ENCODE measurements around the gene WAPL.
A peak's percentile ranks its signal among the peaks of the same experiment; 100 is the strongest.
"Not testable (repeated sequence)": the region's sequence is repeated elsewhere in the genome, so short reads cannot be mapped to it uniquely, and the experiment has no call there.

Gene WAPL

DNA sequence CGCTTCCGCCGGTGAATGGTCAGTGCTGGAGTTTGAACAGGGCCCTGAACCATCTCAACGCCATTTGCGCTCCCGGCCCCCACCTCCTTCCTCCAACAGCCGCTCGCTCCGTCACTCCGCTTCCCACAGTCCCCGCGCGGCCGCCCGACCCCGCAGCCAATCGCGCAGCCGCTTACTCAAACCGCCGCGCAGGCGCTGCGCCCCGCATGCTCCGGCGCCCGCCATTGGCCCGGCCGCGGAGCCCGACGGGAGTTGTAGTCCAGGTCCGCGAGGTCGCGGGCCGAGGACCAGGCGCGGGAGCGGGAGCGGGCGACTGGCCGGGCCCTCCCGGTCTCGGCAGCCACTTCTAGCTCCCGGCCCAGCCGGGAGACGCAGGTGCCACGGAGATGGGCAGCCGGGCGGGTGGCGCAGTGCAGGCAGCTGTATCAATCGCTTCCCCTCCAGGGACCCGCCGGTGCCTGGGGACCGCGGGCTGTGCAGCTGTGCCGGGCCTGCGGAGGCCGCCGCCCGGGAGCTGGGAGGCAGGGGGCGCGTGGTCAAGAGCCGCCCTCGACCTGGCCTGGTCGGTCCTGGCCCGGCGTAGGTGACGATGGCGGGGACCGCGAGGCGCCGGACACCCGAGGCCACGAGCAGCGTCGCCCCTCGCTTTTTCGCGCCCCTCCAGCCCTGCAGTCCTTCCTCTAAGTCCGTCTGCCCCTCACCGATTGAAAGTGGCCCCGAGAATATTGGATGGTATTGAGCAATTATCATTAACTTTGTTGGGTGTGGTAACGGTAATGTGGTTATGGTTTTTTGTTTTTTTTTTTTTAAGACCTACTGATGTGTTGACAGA is at the start of gene WAPL:
Gene WAPL, minus strand, starts transcription at position 115 of the 832 bp plus-strand sequence. CDS start 3,723 bp downstream, outside the sequence.
- peak; percentile 81 for DNase-seq

DNA sequence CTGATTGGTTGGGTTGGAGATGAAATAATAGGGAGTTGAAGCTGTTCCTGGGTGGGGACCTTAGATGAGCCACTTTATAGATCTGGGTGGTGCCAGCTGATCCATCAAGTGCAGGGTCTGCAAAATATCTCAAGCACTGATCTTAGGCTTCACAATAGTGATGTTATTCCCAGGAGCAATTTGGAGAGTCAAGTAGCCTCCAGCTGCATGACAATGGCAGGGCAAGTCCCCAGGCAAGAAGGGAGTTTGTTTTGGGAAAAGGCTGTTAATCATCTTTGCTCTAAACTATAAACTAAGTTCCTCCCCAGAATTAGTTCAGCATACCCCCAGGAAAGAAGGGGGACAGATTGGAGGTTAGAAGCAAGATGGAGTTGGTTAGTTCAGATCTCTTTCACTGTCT is 47.7 kb upstream of the WAPL start:
- DNase-seq = no peak

DNA sequence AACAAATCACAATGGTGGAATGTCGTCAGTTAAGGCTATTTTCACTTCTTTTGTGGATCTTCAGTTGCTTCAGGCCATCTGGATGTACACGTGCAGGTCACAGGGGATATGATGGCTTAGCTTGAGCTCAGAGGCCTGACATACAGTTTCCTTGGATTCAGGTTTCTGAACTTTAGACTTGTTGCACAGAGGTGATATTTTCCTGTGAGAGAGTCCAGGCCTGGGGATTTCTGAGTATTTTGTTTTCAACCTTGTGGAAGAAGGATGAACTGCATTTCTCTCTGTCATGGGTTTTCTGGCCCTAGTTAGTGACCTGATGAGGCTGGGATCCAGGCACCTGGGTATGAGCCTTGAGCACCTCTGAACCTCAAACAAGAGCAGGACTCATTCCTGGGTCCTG is 44.9 kb upstream of the WAPL start:
- not testable (repeated sequence) for DNase-seq

DNA sequence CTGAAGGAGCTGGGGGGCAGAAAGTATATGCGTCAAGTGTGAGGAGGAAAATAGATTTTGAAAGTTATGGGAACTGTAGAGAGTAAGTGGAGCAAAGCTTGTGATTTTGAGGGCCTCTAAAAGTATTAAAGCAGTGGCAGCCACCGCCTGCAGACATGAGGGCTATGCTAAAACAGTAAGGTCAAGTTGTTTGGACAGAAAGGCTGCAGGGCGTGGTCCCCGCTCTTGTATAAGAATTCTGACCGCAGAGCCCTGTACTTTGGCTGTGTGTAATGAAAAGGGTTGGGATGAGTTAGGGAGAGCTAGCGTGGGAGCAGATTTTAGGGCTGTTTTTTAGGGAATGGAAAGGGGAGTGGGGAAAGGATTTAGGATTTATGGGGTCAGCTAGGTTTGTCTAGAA is 41.7 kb upstream of the WAPL start:
- DNase-seq = not testable (repeated sequence)

GRCh38 chr10:86558695-86559094 is 37.1 kb upstream of the WAPL start:
- DNase-seq = not testable (repeated sequence)

GRCh38 chr10:86556933-86557649 is 35.5 kb upstream of the WAPL start:
- no peak for DNase-seq

DNA sequence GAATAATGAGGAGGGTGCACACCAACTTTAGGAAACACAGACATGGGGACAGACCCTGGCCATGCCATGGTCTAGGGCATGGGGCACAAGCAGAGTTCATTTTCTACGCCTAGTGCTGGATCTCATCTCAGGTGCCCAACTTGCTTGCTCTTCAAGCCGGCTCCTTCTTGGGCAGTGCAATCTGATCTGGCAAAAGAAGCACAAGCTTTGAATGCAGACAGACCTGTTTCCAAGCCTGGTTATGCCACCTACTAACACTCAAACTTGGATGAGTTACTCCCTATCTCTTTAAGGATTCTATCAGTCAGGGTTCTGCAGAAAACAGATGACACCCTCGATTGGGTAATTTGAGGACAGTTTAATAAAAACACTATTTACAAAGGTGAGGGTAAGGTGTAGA is 34.9 kb upstream of the WAPL start:
- DNase-seq = no peak

DNA sequence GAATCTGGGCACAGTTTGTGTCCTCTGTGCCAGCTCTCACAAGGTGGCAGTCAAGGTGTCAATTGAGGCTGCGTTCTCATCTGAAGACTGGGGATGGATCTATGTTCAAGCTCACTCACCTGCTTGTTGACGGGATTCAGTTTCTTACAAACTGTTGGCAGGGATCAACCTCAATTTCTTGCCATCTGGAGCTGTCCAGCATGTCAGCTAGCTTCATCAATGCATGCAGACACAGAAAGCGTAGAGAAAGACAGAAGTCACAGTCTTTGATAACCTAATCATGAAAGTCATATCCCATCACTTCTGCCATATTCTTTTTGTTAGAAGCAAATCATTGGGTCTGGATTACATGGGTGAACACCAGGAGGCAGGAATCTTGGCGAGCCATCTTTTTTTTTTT is 32.0 kb upstream of the WAPL start:
- no peak for DNase-seq

DNA sequence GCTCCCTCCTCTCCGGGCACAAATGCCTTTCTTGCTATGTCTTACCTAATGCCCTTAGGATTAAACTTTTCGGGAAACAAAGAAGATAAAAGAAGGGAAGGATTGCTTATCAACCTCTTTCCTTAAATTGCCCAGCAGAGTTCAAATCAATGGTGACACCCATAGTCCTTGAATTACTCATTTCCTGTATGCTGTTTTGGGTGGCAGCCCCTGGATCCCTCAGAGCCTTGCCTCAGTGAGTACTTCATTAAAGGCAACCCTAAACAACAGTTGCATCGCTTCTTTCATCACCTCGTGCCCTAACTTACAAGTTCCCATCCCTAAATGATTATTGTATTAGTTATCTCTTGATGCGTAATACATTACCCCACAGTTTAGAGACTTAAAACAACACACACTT is 31.6 kb upstream of the WAPL start:
- DNase-seq = no peak

GRCh38 chr10:86547296-86547695 is 25.7 kb upstream of the WAPL start:
- DNase-seq = no peak

GRCh38 chr10:86545101-86545500 is 23.5 kb upstream of the WAPL start:
- DNase-seq = no peak

DNA sequence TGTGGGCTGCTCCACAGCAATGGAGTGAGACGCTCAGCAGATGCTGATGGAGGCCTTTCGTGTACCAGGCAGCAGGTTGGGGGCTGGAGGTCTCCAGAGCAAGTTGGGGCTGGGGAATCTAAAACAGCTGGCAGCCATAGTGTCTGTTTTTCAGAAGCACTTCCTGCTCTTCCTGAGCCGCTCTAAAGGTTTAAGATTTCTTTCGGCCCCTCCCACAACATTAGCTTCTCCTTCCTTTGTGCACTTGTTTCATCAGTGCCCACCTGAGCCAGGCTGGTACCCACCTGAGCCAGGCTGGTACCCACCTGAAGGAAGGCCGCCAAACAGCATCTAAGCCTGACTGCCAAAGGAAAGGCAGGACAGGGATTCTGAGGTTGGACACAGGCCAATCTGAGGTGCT is 18.4 kb upstream of the WAPL start:
- no peak for DNase-seq

GRCh38 chr10:86538547-86538946 is 17.0 kb upstream of the WAPL start:
- no peak for DNase-seq

DNA sequence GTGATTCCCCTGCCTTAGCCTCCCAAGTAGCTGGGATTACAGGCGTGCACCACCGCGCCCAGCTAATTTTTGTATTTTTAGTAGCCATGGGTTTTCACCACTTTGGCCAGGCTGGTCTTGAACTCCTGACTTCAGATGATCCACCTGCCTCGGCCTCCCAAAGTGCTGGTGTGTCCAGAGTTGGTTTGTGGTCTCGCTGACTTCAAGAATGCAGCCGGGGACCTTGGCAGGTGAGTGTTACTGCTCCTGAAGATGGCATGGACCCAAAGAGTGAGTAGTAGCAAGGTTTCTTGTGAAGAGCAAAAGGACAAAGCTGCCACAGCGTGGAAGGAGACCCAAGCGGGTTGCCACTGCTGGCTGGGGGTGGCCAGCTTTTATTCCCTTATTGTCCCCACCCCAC is 16.4 kb upstream of the WAPL start:
- DNase-seq = not testable (repeated sequence)

- no peak for DNase-seq
Measured at GRCh38 chr10:86536294-86536861, 14.8 kb upstream of the WAPL start.

DNA sequence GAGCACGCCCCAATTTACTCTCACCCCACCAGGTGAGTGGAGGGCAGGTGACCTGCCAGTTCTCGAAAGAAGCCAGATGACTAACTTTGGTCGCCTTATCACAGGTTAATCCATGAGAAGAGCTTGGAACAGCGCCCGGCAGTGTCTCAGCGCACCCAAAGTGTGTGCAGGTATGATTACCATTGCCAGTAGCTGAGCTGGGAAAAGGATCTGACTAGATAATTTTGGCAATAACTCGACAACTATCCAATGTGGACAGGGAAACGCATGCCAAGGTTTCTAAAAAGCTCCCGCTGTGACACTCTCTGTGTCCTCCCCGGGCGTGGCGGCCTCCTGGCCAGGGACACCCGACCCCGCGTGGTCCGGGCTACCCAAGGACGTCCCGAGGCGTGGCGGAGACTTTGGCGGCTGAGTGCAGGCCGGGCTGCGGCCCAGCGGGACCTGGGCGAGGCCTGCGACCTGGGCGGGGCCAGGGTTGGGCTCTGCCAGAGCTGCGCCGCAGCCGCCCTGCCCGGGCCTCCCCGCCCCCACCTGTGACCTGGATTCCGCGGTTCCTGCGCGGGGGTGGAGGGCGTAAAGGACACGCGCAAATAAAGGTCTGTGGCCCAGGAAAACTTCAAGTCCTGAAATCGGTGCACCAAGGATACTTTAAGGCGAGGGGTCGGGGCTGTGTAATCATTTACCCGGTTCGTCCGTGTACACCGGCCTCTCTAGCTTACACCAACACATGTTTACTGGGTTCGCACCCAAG is 13.7 kb upstream of the WAPL start:
- no peak for DNase-seq

- no peak for DNase-seq
Measured at GRCh38 chr10:86533328-86533727, 11.7 kb upstream of the WAPL start.

DNA sequence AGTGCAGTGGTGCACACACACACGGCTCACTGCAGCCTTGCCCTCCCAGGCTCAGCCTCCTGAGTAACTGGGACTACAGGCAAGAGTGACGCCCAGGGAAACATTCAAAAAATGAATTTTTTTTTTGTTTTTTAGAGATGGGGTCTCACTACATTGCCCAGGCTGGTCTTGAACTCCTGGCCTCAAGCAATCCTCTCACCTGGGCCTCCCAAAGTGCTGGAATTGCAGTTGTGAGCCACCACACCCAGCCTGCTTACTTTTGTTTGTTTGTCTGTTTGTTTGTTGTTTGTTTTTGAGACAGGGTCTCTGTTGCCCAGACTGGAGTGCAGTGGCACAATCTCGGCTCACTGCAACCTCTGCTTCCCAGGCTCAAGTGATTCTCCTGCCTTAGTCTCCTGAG is 7.1 kb upstream of the WAPL start:
- not testable (repeated sequence) for DNase-seq

DNA sequence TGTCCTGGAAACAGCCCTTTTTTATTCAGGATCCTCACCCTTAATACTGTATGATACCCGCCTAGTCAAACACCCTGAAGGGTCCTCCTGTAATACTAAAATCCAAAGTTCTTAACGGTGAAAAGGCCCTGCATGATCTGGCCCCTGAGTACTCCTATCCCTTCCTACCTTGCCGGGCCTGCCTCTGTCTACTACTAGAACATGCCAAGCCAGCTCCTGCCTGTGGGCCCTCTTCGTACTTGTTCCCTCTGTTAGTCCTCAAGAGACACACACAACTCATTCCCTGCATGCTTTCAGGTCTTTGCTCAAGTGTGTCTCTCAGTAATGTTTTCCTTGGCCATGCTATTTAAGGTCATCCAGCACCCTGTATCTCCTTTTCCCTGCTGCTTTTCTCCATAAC is 5.0 kb upstream of the WAPL start:
- no peak for DNase-seq

DNA sequence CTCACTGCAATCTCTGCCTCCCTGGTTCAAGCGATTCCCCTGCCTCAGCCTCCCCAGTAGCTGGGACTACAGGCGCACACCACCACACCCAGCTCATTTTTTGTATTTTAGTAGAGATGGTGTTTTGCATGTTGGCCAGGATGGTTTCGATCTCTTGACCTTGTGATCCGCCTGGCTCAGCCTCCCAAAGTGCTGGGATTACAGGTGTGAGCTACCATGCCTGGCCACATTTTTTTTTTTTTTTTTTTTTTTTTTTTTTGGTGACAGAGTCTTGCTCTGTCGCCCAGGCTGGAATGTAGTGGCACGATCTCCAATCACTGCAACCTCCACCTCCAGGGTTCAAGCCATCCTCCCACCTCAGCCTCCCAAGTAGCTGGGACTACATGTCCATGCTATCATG is 4.1 kb upstream of the WAPL start:
- not testable (repeated sequence) for DNase-seq

- no peak for DNase-seq
Measured at GRCh38 chr10:86524225-86524962, 2.8 kb upstream of the WAPL start.

DNA sequence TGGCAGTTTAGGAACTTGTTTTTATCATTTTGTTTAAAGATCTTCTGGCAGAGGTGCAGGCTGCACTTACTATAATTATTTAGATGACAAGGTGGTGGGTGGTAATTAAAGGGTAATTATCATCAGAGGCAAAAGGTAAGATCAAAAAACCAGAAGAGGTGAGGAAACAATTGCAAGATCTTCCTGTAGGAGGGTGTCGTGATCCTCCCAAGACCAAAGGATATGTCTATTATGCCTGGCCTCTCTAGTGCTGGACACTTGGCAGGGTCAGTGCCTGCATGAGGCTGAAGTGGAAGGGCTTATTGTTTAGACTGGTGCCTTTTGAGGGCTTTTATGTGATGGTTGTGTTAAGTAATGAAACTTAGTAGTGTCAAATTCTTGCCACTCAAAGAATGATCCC is 1.8 kb upstream of the WAPL start:
- no peak for DNase-seq

DNA sequence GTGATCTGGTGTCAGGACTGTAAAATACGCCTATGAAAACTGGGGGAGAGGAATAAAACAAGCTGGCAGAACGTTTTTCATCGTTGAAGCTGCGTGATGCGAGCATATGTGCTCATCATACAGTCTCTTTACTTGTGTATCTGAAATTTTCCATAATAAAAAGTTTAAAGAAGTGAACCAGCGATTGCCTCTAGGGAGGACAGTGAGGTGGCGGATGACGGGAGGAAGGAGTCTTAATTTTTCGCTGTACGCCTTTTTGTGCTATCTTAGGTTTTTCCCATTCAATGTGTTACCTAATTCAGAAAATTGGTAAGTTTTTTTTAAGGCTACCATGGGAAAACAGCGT is 891 bp upstream of the WAPL start:
- DNase-seq = peak in 1 of 2 experiments; percentile 24
